ENCODE results near the gene PLPP7.
"Not testable (repeated sequence)": the region's sequence is repeated elsewhere in the genome, so short reads cannot be mapped to it uniquely, and the experiment has no call there.

The PLPP7 gene

GRCh38 chr9:131289301-131290035, at the start of gene PLPP7:
PLPP7 (plus strand) TSS chr9:131289723; CDS start chr9:131289998, 275 bp downstream.
- DNase-seq (ENCODE audit: low read depth): no peak
- H3K4me3 ChIP-seq (ENCODE audit: low read depth, low read length): no peak within 1 kb of the TSS

GRCh38 chr9:131240047-131240921, 49.2 kb upstream of the PLPP7 start:
- TF ChIP-seq CTCF (IDR thresholded peaks at IDR 0.05; ENCODE audit: control insufficient read depth, extremely low read depth, insufficient read depth): no peak
- no peak for DNase-seq (ENCODE audit: low read depth)
- H3K4me3 ChIP-seq (ENCODE audit: low read depth, low read length): no peak overlapping the region

More at GRCh38 chr9:131289301-131290035, at the start of gene PLPP7:
- no peak for TF ChIP-seq CTCF (IDR thresholded peaks at IDR 0.05; ENCODE audit: control insufficient read depth, extremely low read depth, insufficient read depth)

DNA sequence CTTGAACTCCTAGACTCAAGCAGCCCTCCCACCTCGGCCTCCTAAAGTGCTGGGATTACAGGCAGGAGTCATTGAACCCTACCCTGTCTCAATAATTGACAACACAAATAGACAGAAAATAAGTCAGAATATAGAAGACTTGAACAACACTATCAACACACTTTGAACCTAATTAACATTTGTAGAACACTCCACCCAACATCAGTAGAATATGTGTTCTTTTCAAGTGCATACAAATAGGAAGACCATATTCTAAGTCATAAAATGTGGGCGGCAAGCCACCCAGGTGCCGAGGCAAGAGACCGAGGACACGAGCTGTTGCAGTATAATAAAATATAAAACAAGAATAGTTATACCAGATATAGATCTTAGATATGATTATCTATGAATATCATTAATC, 45.2 kb upstream of the PLPP7 start:
- DNase-seq (ENCODE audit: low read depth); H3K4me3 ChIP-seq (ENCODE audit: low read depth, low read length): not testable (repeated sequence)

GRCh38 chr9:131246618-131247017, 42.9 kb upstream of the PLPP7 start:
- no peak for DNase-seq (ENCODE audit: low read depth)
- no peak for TF ChIP-seq CTCF (IDR thresholded peaks at IDR 0.05; ENCODE audit: control insufficient read depth, extremely low read depth, insufficient read depth)
- H3K4me3 ChIP-seq (ENCODE audit: low read depth, low read length): no peak overlapping the region

DNA sequence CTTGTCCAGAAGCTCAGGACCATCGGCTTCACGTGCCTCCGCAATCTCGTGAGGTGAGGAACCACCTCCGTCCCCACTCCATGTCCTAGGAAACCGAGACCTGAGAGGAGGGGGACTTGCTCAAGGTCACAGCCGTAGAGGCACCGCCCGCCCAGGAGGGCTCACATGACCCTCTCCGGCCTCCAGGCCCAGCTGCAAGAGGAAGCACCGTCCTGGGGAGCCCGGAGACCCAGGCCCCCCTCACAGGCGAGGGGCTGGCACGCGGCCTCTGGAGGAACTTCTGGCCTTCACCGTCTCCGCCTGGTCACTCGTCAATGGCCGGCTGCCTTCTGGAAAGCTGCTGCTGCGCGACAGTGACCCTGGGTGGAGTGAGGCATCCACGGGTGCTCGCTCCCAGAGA, 37.4 kb upstream of the PLPP7 start:
- no peak overlapping the region for H3K4me3 ChIP-seq (ENCODE audit: low read depth, low read length)
- DNase-seq (ENCODE audit: low read depth): no peak
- TF ChIP-seq CTCF (IDR thresholded peaks at IDR 0.05; ENCODE audit: control insufficient read depth, extremely low read depth, insufficient read depth): no peak

DNA sequence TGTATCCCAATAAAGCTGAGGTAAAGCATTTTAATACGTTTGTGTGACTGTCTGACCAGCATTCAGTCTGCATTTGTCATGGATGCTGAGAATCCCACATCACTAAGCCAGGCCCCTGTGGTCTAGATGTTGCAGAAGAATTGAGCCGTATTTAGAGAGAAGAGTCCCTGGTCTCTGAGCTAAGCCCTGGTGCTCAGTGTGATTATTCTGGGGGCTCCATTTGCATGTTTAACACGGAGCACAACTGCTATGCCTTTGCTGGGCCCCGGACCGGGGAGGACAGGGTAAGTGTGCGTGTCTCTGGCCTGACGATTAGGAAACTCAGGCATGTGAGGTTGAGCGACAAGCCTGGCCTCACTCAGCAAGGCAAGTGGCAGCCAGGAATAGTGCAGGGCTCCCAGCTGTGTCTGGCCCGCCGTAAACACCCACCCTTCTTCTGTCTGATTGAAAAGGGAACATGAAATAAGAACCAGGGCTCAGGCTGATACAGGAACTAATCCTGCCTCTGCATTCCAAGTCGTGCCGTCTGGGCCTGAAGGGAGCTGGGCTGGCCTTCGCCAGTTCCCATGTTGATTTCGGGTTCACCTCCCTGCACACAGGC, 35.5 kb upstream of the PLPP7 start:
- no peak for DNase-seq (ENCODE audit: low read depth)
- no peak overlapping the region for H3K4me3 ChIP-seq (ENCODE audit: low read depth, low read length)
- no peak for TF ChIP-seq CTCF (IDR thresholded peaks at IDR 0.05; ENCODE audit: control insufficient read depth, extremely low read depth, insufficient read depth)

DNA sequence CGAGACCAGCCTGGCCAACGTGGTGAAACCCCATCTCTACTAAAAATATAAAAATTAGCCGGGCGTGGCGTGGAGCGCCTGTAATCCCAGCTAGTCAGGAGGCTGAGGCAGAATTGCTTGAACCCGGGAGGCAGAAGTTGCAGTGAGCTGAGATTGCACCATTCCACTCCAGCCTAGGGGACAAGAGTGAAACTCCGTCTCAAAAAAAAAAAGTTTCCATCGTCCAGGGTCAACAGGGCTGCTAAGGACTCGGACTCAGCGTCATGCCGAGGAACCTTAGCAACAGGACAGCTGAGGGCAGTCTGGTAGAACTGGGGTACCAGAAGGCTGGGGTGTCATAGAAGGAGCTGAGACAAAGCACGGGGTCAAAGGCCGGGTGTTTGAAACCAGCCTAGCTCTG, 34.9 kb upstream of the PLPP7 start:
- DNase-seq (ENCODE audit: low read depth): no peak
- H3K4me3 ChIP-seq (ENCODE audit: low read depth, low read length): no peak overlapping the region
- TF ChIP-seq CTCF (IDR thresholded peaks at IDR 0.05; ENCODE audit: control insufficient read depth, extremely low read depth, insufficient read depth): no peak
